ENCODE measurements around the gene ABCC8.
A peak's percentile ranks its signal among the peaks of the same experiment; 100 is the strongest.

ABCC8 gene

GRCh38 chr11:17469998-17470397 is 6.6 kb downstream of the ABCC8 start:
- DNase-seq (ENCODE audit: low read depth), result no peak

GRCh38 chr11:17468122-17468521 is 8.5 kb downstream of the ABCC8 start:
- DNase-seq (ENCODE audit: low read depth), result no peak

- no peak for DNase-seq (ENCODE audit: low read depth)
These were observed 13.0 kb downstream of the ABCC8 start for GRCh38 chr11:17463546-17464174.

- no peak for DNase-seq (ENCODE audit: low read depth)
These were observed 13.7 kb downstream of the ABCC8 start for GRCh38 chr11:17462940-17463339.

GRCh38 chr11:17460406-17460805 is 16.2 kb downstream of the ABCC8 start:
- DNase-seq (ENCODE audit: low read depth), result no peak

GRCh38 chr11:17459236-17459896 is 17.3 kb downstream of the ABCC8 start:
- DNase-seq (ENCODE audit: low read depth), result no peak

GRCh38 chr11:17458268-17458667 is 18.4 kb downstream of the ABCC8 start:
- DNase-seq (ENCODE audit: low read depth), result no peak

- DNase-seq (ENCODE audit: low read depth), result no peak
These were observed 19.1 kb downstream of the ABCC8 start for GRCh38 chr11:17457396-17458173.

GRCh38 chr11:17452668-17453067 is 24.0 kb downstream of the ABCC8 start:
- no peak for DNase-seq (ENCODE audit: low read depth)

- DNase-seq (ENCODE audit: low read depth), result no peak
These were observed 27.5 kb downstream of the ABCC8 start for GRCh38 chr11:17449158-17449557.

- no peak for DNase-seq (ENCODE audit: low read depth)
These were observed 30.2 kb downstream of the ABCC8 start for GRCh38 chr11:17446482-17446881.

- DNase-seq (ENCODE audit: low read depth), result no peak
These were observed 31.3 kb downstream of the ABCC8 start for GRCh38 chr11:17445240-17445795.

- no peak for DNase-seq (ENCODE audit: low read depth)
These were observed 32.5 kb downstream of the ABCC8 start for GRCh38 chr11:17443926-17444690.

GRCh38 chr11:17443423-17443822 is 33.2 kb downstream of the ABCC8 start:
- no peak for DNase-seq (ENCODE audit: low read depth)

- no peak for DNase-seq (ENCODE audit: low read depth)
These were observed 33.6 kb downstream of the ABCC8 start for GRCh38 chr11:17443000-17443399.

- no peak for DNase-seq (ENCODE audit: low read depth)
These were observed 37.3 kb downstream of the ABCC8 start for GRCh38 chr11:17439316-17439782.

GRCh38 chr11:17437366-17437765 is 39.3 kb downstream of the ABCC8 start:
- no peak for DNase-seq (ENCODE audit: low read depth)

GRCh38 chr11:17434108-17434507 is 42.5 kb downstream of the ABCC8 start:
- DNase-seq (ENCODE audit: low read depth), result no peak

- DNase-seq (ENCODE audit: low read depth), result peak; percentile 3
These were observed 44.6 kb downstream of the ABCC8 start for GRCh38 chr11:17432002-17432401.

- no peak for DNase-seq (ENCODE audit: low read depth)
These were observed 45.5 kb downstream of the ABCC8 start for GRCh38 chr11:17431139-17431538.

GRCh38 chr11:17430616-17431015 is 46.0 kb downstream of the ABCC8 start:
- DNase-seq (ENCODE audit: low read depth), result no peak

GRCh38 chr11:17428925-17429324 is 47.7 kb downstream of the ABCC8 start:
- no peak for DNase-seq (ENCODE audit: low read depth)
